GM23338 (cell line): ENCODE results near the gene LAP3.

ENCODE experiments used
- CREB1 ChIP-seq: fragments of 250-450 bp; sonication (Bioruptor Pico); IDR thresholded peaks from 2 replicates; pipeline ENCODE4 v1.5.0; 2020; ENCODE audit warnings: low read depth, mild to moderate bottlenecking, moderate library complexity
- CTCF ChIP-seq, 2 experiments: fragments of 200-600 bp in 1 of 2; sonication (generic) in 1 of 2; conservative IDR thresholded peaks; 2 replicates each; pipeline versions ENCODE4 v1.5.1 to v1.6.1; 2016 to 2017; ENCODE audit warnings: antibody characterized with exemption in 2 of 2, low read depth in 2 of 2, mild to moderate bottlenecking in 2 of 2, moderate library complexity in 1 of 2
- EZH2 ChIP-seq: fragments of 200-600 bp; sonication (generic); IDR thresholded peaks from one replicate; pipeline ENCODE4 v1.8.0; 2017; ENCODE audit warnings: antibody characterized with exemption, mild to moderate bottlenecking, low read depth; ENCODE audit not compliant: unreplicated experiment
- EZH2phosphoT487 ChIP-seq: fragments of 200-600 bp; sonication (generic); IDR thresholded peaks from one replicate; pipeline ENCODE4 v1.8.1; 2018; ENCODE audit warnings: antibody characterized with exemption; ENCODE audit not compliant: unreplicated experiment
- TF ChIP-seq, protein P1 (sequence below): fragments of 250-450 bp; sonication (Bioruptor Pico); IDR thresholded peaks from 2 replicates; pipeline ENCODE4 v1.5.0; 2020; ENCODE audit warnings: mild to moderate bottlenecking, moderate library complexity

- TF ChIP-seq CTCF (conservative IDR thresholded peaks at IDR 0.05; ENCODE audit: low read depth in 2 of 2) = no peak
- TF ChIP-seq EZH2 = no peak
- TF ChIP-seq EZH2phosphoT487 = no peak
- TF ChIP-seq, protein P1, sequence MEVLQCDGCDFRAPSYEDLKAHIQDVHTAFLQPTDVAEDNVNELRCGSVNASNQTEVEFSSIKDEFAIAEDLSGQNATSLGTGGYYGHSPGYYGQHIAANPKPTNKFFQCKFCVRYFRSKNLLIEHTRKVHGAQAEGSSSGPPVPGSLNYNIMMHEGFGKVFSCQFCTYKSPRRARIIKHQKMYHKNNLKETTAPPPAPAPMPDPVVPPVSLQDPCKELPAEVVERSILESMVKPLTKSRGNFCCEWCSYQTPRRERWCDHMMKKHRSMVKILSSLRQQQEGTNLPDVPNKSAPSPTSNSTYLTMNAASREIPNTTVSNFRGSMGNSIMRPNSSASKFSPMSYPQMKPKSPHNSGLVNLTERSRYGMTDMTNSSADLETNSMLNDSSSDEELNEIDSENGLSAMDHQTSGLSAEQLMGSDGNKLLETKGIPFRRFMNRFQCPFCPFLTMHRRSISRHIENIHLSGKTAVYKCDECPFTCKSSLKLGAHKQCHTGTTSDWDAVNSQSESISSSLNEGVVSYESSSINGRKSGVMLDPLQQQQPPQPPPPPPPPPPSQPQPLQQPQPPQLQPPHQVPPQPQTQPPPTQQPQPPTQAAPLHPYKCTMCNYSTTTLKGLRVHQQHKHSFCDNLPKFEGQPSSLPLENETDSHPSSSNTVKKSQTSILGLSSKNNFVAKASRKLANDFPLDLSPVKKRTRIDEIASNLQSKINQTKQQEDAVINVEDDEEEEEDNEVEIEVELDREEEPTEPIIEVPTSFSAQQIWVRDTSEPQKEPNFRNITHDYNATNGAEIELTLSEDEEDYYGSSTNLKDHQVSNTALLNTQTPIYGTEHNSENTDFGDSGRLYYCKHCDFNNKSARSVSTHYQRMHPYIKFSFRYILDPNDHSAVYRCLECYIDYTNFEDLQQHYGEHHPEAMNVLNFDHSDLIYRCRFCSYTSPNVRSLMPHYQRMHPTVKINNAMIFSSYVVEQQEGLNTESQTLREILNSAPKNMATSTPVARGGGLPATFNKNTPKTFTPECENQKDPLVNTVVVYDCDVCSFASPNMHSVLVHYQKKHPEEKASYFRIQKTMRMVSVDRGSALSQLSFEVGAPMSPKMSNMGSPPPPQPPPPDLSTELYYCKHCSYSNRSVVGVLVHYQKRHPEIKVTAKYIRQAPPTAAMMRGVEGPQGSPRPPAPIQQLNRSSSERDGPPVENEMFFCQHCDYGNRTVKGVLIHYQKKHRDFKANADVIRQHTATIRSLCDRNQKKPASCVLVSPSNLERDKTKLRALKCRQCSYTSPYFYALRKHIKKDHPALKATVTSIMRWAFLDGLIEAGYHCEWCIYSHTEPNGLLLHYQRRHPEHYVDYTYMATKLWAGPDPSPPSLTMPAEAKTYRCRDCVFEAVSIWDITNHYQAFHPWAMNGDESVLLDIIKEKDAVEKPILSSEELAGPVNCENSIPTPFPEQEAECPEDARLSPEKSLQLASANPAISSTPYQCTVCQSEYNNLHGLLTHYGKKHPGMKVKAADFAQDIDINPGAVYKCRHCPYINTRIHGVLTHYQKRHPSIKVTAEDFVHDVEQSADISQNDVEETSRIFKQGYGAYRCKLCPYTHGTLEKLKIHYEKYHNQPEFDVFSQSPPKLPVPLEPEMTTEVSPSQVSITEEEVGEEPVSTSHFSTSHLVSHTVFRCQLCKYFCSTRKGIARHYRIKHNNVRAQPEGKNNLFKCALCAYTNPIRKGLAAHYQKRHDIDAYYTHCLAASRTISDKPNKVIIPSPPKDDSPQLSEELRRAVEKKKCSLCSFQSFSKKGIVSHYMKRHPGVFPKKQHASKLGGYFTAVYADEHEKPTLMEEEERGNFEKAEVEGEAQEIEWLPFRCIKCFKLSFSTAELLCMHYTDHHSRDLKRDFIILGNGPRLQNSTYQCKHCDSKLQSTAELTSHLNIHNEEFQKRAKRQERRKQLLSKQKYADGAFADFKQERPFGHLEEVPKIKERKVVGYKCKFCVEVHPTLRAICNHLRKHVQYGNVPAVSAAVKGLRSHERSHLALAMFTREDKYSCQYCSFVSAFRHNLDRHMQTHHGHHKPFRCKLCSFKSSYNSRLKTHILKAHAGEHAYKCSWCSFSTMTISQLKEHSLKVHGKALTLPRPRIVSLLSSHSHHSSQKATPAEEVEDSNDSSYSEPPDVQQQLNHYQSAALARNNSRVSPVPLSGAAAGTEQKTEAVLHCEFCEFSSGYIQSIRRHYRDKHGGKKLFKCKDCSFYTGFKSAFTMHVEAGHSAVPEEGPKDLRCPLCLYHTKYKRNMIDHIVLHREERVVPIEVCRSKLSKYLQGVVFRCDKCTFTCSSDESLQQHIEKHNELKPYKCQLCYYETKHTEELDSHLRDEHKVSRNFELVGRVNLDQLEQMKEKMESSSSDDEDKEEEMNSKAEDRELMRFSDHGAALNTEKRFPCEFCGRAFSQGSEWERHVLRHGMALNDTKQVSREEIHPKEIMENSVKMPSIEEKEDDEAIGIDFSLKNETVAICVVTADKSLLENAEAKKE (CRISPR knock-in tag) = no peak
- no peak for TF ChIP-seq CREB1 (CRISPR knock-in tag)
Observed at GRCh38 chr4:17544831-17545234, 32.2 kb upstream of the LAP3 start.
